HG02938 (cell line): ENCODE results near the gene B3GALT5.

Experiments used
- ATAC-seq: cut with Tn5 transposase; IDR thresholded peaks from one replicate; pipeline ENCODE4 v1.9.1; 2021; ENCODE audit warnings: mild to moderate bottlenecking, moderate library complexity; ENCODE audit not compliant: unreplicated experiment

Gene B3GALT5

GRCh38 chr21:39644062-39644560, 31.4 kb downstream of the B3GALT5 start:
- ATAC-seq: no peak

- no peak for ATAC-seq
These were observed 32.6 kb downstream of the B3GALT5 start for GRCh38 chr21:39645331-39645730.

GRCh38 chr21:39647476-39647875, 34.7 kb downstream of the B3GALT5 start:
- no peak for ATAC-seq

GRCh38 chr21:39648879-39649278, 36.1 kb downstream of the B3GALT5 start:
- no peak for ATAC-seq

- no peak for ATAC-seq
These were observed 36.8 kb downstream of the B3GALT5 start for GRCh38 chr21:39649526-39649925.

- ATAC-seq: no peak
These were observed 37.6 kb downstream of the B3GALT5 start for GRCh38 chr21:39650306-39650705.

- ATAC-seq: no peak
These were observed 38.1 kb downstream of the B3GALT5 start for GRCh38 chr21:39650801-39651200.

- ATAC-seq: no peak
These were observed 38.5 kb downstream of the B3GALT5 start for GRCh38 chr21:39651206-39651605.

GRCh38 chr21:39654951-39655350, 42.2 kb downstream of the B3GALT5 start:
- no peak for ATAC-seq

GRCh38 chr21:39655589-39655988, 42.8 kb downstream of the B3GALT5 start:
- ATAC-seq: no peak

- no peak for ATAC-seq
These were observed 43.5 kb downstream of the B3GALT5 start for GRCh38 chr21:39656209-39656608.

- no peak for ATAC-seq
These were observed 44.5 kb downstream of the B3GALT5 start for GRCh38 chr21:39657091-39657689.

GRCh38 chr21:39658066-39658465, 45.3 kb downstream of the B3GALT5 start:
- ATAC-seq: no peak

GRCh38 chr21:39659070-39659815, 46.5 kb downstream of the B3GALT5 start:
- ATAC-seq: no peak

GRCh38 chr21:39660191-39660980, 47.6 kb downstream of the B3GALT5 start:
- no peak for ATAC-seq

- ATAC-seq: no peak
These were observed 48.4 kb downstream of the B3GALT5 start for GRCh38 chr21:39661121-39661520.

GRCh38 chr21:39661740-39662139, 49.0 kb downstream of the B3GALT5 start:
- ATAC-seq: no peak

- no peak for ATAC-seq
These were observed 49.7 kb downstream of the B3GALT5 start for GRCh38 chr21:39662411-39662953.

GRCh38 chr21:39663066-39663465, 50.3 kb downstream of the B3GALT5 start:
- no peak for ATAC-seq

- no peak for ATAC-seq
These were observed 51.2 kb downstream of the B3GALT5 start for GRCh38 chr21:39663742-39664492.

- ATAC-seq: no peak
These were observed 51.8 kb downstream of the B3GALT5 start for GRCh38 chr21:39664586-39664985.
